Stomach (tissue), 4 donors: Measurements from ENCODE around the gene VRK3.
"Not testable (repeated sequence)": the region's sequence is repeated elsewhere in the genome, so short reads cannot be mapped to it uniquely, and the experiment has no call there.

Source experiments
- POLR2A ChIP-seq, 4 donors: fragments of 450-650 bp; IDR thresholded peaks; one replicate each; pipeline ENCODE4 v1.6.1; 2016; ENCODE audit warnings: antibody characterized with exemption in 4 of 4, control low read depth in 2 of 4, mild to moderate bottlenecking in 1 of 4, moderate library complexity in 1 of 4
- POLR2AphosphoS5 ChIP-seq, 3 donors: sonication (generic); formaldehyde crosslinking; IDR thresholded peaks; one replicate each; pipeline ENCODE4 v1.6.1; 2016; ENCODE audit warnings: antibody characterized with exemption in 3 of 3
- TF ChIP-seq, protein P1 (sequence below), 7 experiments: fragments of 450-650 bp in 4 of 7; fragments of 200-600 bp in 3 of 7; sonication (generic) in 3 of 7; IDR thresholded peaks; one replicate each; pipeline ENCODE4 v1.5.1; 2016 to 2019; ENCODE audit warnings: antibody characterized with exemption in 7 of 7, control low read depth in 2 of 7, mild to moderate bottlenecking in 1 of 7

- TF ChIP-seq POLR2AphosphoS5, POLR2A (IDR thresholded peaks at IDR 0.05): not testable (repeated sequence)
- TF ChIP-seq, protein P1, sequence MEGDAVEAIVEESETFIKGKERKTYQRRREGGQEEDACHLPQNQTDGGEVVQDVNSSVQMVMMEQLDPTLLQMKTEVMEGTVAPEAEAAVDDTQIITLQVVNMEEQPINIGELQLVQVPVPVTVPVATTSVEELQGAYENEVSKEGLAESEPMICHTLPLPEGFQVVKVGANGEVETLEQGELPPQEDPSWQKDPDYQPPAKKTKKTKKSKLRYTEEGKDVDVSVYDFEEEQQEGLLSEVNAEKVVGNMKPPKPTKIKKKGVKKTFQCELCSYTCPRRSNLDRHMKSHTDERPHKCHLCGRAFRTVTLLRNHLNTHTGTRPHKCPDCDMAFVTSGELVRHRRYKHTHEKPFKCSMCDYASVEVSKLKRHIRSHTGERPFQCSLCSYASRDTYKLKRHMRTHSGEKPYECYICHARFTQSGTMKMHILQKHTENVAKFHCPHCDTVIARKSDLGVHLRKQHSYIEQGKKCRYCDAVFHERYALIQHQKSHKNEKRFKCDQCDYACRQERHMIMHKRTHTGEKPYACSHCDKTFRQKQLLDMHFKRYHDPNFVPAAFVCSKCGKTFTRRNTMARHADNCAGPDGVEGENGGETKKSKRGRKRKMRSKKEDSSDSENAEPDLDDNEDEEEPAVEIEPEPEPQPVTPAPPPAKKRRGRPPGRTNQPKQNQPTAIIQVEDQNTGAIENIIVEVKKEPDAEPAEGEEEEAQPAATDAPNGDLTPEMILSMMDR (IDR thresholded peaks at IDR 0.05): not testable (repeated sequence)
Observed at GRCh38 chr19:49958596-49958995, 66.6 kb downstream of the VRK3 start.
